Stimulated activated CD4-positive, alpha-beta T cell treated with anti-CD3 and anti-CD28 coated beads, Interleukin-1b, Interleukin-23, amount 100 ng/mL, for 1 hour (primary cell): Measurements from ENCODE around the gene SLC22A16.
"Not testable (repeated sequence)": the region's sequence is repeated elsewhere in the genome, so short reads cannot be mapped to it uniquely, and the experiment has no call there.

Experiments
- DNase-seq, 2 donors: peaks; one replicate each; pipeline ENCODE4 v3.0.0-alpha.2; 2020; ENCODE audit warnings: low read depth in 2 of 2

Gene SLC22A16

DNA sequence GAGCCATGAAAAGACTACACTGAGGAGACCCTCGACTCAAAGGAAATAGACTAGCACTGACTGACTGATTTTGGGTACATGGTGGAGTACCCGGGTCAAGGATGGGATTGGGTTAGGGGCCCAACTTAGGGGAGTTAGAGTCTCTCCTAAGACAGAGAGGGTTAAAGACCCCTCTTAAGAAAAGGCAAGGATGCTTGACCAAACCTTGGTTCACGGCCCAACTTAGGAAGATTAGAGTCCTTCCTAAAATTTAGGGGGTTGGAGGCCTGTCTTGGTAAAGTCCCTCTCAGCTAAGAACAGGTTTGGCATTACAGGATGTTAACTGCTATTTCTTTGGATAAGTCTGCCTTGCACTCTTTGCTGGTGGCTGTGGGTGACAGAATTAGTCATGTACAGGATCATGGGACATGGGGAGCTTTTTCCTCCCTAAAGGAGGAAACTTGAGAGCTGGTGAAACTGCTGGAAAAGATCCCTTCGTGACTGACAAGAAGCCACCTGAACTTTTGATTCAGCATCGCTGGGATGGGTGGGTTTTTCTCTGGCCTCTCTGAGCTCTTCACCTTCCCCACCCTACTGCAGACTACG lies 12.3 kb upstream of the SLC22A16 start:
- no peak for DNase-seq

GRCh38 chr6:110487968-110488381 lies 11.6 kb upstream of the SLC22A16 start:
- not testable (repeated sequence) for DNase-seq

DNA sequence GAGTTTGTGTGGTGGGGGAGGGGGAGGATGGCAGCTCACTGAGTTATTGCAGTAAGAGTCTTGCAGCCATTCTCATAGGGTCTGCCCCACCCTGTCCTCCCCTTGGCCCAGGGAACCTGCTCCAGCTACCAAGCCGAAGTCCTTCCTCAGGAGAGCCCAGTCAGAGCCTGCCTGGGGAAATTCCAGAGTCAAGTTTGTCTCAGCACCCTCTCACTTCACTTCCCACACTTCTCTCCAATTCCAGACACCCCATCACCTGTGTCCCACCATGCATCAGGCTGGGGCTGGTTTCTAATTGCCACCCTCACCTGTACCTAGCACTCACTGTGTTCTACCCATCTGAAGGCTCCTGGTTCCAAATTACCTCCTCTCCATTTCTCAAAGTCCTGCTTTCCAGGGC lies 10.3 kb upstream of the SLC22A16 start:
- no peak for DNase-seq

DNA sequence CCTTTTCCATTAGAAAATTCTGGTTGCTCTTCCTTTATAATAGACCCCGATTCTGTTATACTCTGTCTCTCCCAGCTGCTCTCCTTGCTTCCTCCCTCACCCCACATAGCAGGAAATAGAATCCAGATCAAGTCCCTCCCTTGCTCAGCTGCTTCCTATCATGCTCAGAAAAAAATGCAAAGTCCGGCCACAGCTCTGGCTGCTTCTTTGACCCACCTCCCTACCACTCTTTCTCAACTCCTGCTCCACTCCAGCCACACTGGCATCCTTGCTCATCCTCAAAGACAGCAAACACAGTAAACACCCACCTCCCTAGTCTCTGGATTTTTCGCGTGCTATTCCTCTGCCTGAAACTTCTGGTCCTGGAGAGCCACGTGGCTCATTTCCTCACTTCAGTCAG lies 9.1 kb upstream of the SLC22A16 start:
- no peak for DNase-seq

GRCh38 chr6:110484321-110484720 lies 7.9 kb upstream of the SLC22A16 start:
- DNase-seq = no peak

GRCh38 chr6:110482774-110483400 lies 6.5 kb upstream of the SLC22A16 start:
- no peak for DNase-seq

DNA sequence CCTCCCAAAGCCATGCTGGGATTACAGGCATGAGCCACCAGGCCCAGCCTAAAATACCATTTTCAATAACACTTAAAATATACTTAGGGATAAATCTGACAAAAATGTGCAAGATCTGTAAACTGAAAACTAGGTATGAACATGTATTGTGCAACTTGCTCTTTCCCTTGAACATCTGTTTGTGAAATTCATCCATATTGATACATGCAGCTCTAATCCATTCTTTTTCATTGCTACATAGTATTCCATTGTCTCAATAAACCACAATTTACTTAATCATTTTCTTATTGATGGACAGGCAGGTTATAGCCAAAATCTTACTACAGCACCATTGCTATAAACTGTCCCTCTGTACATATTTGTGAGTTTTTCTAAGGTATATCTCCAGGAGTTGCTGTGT lies 4.7 kb upstream of the SLC22A16 start:
- no peak for DNase-seq

DNA sequence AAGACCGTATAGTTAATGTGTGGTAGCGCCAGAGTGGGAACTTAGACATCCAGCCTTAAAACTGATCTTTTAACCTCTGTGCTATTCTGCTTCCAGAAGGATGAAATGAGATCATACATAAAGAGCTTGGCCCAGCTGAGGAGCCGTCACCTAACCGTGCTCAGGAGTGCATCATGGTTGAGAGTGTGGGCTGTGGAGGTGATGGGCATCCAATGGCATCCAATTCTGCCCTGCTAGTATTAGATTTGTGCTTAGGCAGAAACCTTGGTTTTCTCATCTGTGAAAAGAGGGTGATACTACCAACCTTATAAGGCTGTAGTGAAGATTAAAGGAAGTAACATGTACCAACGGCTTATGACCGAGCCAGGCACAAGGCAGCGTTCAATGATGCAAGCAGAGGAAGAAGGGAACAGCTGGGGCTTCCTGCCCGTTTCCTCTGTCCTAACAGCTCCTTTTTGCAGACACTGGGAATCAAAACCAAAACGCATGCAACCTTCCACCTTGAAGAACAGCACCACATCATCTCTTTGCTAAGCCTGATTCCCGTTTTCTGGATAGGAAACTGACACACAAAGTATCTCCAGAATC lies 1.3 kb downstream of the SLC22A16 start:
- no peak for DNase-seq

DNA sequence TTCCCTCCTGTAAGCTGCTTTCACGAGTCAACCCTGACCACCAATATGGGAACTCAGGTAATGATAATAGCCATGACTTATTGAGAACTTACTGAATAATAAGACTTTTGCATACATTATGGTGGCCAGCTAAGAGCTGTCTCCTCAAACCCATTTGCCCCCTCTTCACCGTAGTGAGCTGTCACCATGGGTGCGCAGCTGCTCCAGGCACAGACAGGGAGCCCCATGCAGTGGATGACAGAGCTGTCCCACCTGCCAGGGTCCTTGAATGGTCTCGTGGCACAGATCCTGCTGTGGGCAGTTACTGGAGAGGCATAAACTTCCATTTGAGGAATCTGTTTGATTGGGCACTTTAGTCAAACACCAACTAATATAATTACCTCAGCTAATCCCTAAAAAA lies 1.9 kb downstream of the SLC22A16 start:
- no peak for DNase-seq

DNA sequence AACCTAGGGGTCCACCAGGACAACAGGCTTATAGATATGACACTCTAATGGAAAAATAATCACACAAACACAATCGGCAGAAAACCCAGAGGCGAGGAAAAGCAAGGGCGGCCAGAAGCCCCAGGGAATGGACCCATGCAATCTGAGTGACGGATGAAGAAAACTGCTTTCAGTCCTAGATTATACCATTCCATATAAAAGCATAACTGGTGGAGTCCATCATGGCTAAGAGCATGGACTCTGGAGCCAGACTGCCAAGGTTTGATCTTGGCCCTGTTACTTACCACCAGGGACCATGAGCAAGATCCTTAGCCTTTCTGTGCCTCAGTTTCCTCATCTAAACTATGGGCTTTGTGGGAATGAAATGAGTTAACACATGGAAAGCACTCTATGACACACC lies 3.7 kb downstream of the SLC22A16 start:
- DNase-seq = no peak

DNA sequence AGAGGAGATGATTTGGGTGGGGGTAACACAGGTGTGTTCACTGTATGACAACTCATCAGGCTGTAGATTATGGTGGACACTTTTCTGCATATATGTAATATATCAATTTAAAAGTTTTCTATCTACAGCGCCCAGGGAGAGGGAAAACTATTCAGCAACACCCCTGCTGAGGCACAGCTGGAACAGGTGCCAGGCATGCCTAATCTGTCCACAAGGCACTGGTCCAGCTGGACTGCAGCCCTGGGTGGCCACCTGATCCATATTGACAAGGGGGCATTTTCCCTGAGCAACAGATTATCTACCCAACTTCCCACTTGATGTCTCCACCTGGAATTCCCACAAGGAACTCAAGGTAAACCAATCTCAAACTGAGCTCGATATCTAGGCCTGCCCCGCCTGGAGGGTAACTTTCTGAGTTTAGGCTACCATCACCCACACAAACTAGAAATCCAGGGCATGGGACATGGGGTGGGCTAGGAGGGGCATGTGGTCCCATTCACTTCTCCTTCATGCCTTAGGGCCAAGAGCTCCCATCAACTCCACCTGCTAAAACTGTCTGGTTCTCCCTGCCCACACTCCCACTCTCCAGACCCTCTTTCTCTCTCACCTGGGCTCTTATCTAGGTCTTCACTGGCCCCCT lies 4.6 kb downstream of the SLC22A16 start:
- no peak for DNase-seq

DNA sequence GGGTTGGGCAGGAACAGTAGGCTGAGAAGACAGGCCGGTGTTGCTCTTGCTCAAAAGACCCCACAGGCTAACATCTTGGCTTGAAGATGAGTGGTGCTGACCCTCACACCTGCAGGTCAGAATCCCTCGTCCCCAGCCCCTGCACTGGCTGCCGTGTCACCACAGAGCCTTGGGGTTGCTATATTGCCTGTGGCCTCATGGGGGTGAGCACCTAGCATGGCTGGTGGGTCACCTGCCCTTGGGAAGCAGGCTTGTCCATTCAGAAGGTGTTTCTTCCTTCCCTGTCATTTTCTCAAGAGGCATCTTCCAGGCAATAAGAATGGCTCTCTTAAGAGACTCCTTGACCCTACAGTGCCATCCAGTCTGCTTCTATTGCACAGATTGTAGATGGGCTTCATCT lies 7.7 kb downstream of the SLC22A16 start:
- no peak for DNase-seq

DNA sequence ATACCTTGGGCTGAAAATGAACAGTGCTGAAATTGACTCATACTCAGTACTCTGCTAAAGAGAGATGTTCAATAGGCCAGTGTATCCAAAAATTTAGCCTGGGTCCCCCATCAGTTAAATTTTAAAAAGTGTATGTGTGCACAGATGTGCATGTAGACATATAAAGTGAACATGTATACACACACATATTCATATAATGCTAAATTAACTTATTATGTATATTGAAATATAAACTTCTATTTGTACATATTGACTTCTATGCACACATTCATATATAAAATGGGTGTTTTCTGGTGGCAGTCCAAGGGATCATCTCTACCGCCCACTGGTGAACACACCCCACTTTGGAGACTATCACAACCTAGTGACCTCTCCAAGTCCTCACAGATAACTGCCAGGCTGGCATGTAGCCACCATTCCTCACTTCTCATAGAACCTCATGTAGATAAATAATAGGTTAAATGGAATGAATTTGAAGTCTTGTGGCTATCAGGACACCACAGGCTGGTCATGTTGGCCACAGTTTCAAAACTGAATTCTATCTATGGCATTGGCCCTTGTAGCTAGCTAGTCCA lies 8.8 kb downstream of the SLC22A16 start:
- DNase-seq = no peak

DNA sequence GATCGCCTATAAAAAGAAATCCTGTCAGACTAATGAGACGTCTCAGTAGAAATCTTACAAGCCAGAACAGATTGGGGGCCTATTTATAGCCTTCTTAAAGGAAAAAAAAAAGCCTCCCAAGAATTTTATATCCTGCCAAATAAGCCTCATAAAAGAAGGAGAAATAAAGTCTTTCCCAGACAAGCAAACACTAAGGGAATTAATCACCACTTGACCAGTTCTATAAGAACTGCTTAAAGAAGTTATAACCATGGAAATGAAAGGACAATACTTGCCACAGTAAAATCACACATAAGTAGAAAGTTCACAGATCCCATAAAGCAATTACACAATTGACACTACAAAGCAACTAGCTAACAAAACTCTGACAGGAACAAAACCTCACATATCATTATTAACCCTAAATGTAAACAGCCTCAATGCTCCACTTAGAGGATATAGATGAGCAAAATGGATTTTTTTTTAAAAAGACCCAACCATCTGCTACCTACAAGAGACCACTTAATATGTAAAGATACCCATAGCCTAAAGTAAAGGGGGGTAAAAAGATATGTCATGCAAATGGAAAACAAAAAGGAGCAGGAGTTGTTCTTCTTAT lies 13.4 kb downstream of the SLC22A16 start:
- DNase-seq = no peak

- DNase-seq = no peak
These were observed 15.0 kb downstream of the SLC22A16 start for GRCh38 chr6:110461376-110461775.

DNA sequence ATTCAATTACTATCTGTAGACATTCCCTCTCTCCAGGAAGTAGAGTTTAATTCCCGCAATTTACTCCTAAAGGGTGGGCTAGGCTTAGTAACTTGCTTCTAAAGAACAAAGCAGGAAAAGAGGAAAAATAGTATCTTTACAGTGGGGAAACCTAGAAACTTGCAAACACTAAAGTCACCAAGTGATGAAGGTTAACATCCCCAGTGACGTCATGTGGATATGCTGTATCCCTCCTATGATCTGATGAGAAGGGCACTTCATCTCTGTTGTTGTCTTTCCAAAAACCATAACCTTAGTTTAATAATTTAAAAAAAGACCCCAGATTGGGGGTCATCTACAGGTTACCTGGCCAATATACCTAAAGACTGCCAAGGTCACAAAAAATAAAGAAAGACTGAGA lies 17.3 kb downstream of the SLC22A16 start:
- DNase-seq = no peak

GRCh38 chr6:110458476-110458875 lies 17.9 kb downstream of the SLC22A16 start:
- DNase-seq = no peak

- not testable (repeated sequence) for DNase-seq
These were observed 18.7 kb downstream of the SLC22A16 start for GRCh38 chr6:110457567-110458175.

GRCh38 chr6:110456694-110457093 lies 19.7 kb downstream of the SLC22A16 start:
- DNase-seq = no peak

- DNase-seq = no peak
These were observed 26.9 kb downstream of the SLC22A16 start for GRCh38 chr6:110449541-110449895.

- DNase-seq = no peak
These were observed 27.4 kb downstream of the SLC22A16 start for GRCh38 chr6:110448846-110449540.
